Measurements from ENCODE around the gene GP2. TPM values are rescaled to one million over a fixed set of nuclear protein-coding genes. Genes with fewer than 3 reads are reported as not detected.

GP2 gene
- total and polyA plus RNA-seq, 2 experiments from 2014 or later: 17.2 to 24.8 TPM

DNA sequence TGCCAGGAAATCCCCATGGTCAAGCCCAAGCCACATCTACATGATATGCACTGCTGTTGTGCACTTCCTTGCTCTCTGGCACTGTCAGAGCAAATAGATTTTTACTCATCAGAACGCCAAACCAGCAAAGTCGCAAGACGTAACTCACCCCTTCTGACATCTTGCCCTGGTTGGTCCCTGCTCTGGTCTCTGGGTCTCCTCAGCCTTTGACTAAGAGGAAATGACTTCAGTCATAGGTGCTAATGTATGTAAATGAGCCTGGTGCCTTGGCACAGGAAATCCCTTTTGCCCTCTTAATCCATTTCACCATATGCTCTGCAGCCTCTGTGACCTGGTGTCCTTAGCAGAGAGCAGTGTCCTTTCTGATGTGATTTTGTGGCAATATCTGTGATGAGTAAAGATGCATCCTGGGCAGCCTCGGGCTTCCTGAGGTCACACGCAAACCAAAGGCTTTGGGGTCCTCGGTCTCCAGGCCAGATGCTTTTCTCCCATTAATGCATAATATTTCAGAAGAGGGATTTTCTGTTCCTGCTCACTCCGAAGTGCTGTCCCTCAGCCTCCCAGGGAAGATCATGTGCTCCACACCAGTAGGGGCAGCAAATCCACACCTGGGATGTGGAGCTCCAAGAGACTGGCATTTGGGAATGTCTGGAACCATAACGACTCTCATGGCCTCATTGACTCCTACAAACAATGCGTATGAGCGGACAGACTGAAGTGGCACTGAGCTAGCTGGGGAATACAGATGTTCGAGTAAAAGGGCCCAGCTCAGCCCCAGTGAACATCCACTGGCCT lies 66.9 kb downstream of the GP2 start:
- H2AFZ ChIP-seq: no peak overlapping the region
- H3K4me1 ChIP-seq (ENCODE audit: insufficient read depth): no peaks in the 10 kb centered on the region
- TF ChIP-seq, protein P1, sequence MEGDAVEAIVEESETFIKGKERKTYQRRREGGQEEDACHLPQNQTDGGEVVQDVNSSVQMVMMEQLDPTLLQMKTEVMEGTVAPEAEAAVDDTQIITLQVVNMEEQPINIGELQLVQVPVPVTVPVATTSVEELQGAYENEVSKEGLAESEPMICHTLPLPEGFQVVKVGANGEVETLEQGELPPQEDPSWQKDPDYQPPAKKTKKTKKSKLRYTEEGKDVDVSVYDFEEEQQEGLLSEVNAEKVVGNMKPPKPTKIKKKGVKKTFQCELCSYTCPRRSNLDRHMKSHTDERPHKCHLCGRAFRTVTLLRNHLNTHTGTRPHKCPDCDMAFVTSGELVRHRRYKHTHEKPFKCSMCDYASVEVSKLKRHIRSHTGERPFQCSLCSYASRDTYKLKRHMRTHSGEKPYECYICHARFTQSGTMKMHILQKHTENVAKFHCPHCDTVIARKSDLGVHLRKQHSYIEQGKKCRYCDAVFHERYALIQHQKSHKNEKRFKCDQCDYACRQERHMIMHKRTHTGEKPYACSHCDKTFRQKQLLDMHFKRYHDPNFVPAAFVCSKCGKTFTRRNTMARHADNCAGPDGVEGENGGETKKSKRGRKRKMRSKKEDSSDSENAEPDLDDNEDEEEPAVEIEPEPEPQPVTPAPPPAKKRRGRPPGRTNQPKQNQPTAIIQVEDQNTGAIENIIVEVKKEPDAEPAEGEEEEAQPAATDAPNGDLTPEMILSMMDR (IDR thresholded peaks at IDR 0.05; ENCODE audit: poor library complexity): no peak
- TF ChIP-seq EZH2 (IDR thresholded peaks at IDR 0.05; ENCODE audit: borderline replicate concordance) (no peak), EZH2phosphoT487 (IDR thresholded peaks at IDR 0.05; ENCODE audit: low read depth, severe bottlenecking, unreplicated experiment) (no peak)
- H3K9me2 ChIP-seq (replicated peaks; ENCODE audit: insufficient read depth): no peaks in the 10 kb centered on the region
- WGBS (ENCODE audit: low lambda C conversion rate, missing lambda C conversion rate): 87% methylated on average over 11 of the region's 11 CpGs
- H3K27me3 ChIP-seq: no peaks in the 10 kb centered on the region
- no peak for DNase-seq (ENCODE audit: low spot score)
- H4K20me1 ChIP-seq (ENCODE audit: insufficient read depth, poor library complexity, severe bottlenecking): no peaks in the 10 kb centered on the region
- no peak overlapping the region for H3K4me2 ChIP-seq
- no peaks in the 10 kb centered on the region for H3K36me3 ChIP-seq (replicated peaks; ENCODE audit: insufficient read depth, low read depth)
- H3K79me2 ChIP-seq: no peaks in the 10 kb centered on the region
- no peak overlapping the region for H3K27ac ChIP-seq
- H3K4me3 ChIP-seq: no peak overlapping the region
- H3K9me3 ChIP-seq (ENCODE audit: low read depth): no peaks in the 10 kb centered on the region

Other genes with a start within 250 kb of the GP2 start
- gene UMOD, start 25.2 kb upstream of the GP2 start, total RNA-seq: not detected in 2 replicates
- not detected in 2 replicates for gene UMOD, start 25.2 kb upstream of the GP2 start, polyA plus RNA-seq
- not detected in 2 replicates for gene PDILT, start 77.2 kb upstream of the GP2 start, total RNA-seq
- not detected in 2 replicates for gene PDILT, start 77.2 kb upstream of the GP2 start, polyA plus RNA-seq
- 2.1 and 5.5 TPM in 2 replicates for gene ACSM5, start 82.0 kb upstream of the GP2 start, total RNA-seq
- gene ACSM5, start 82.0 kb upstream of the GP2 start, polyA plus RNA-seq: 3.3 and 8.9 TPM in 2 replicates
- 25.5 and 27.6 TPM in 2 replicates for gene ACSM2A, start 124.0 kb upstream of the GP2 start, total RNA-seq
- 22.0 and 33.5 TPM in 2 replicates for gene ACSM2A, start 124.0 kb upstream of the GP2 start, polyA plus RNA-seq
- gene ACSM2B, start 248.9 kb upstream of the GP2 start, total RNA-seq: 32.5 and 32.7 TPM in 2 replicates
- 23.9 and 43.6 TPM in 2 replicates for gene ACSM2B, start 248.9 kb upstream of the GP2 start, polyA plus RNA-seq

Data from hepatocyte (in vitro differentiated cells).